Activated CD4-positive, alpha-beta T cell treated with anti-CD3 and anti-CD28 coated beads, Interleukin-2, amount 10 ng/mL, durations not matched to agents 24 days and 14 days (primary cell): ENCODE results near the gene PRTN3. TPM values are rescaled to one million over a fixed set of nuclear protein-coding genes. Genes with fewer than 3 reads are reported as not detected.
"Not testable (repeated sequence)": the region's sequence is repeated elsewhere in the genome, so short reads cannot be mapped to it uniquely, and the experiment has no call there.

Experiments used
- DNase-seq: peaks from one replicate; pipeline ENCODE4 v3.0.0; 2022
- H3K27ac Mint-ChIP-seq: one replicate; pipeline ENCODE4 v1.8.0; 2022; ENCODE audit warnings: mild to moderate bottlenecking, mixed read lengths
- H3K27me3 Mint-ChIP-seq: one replicate; pipeline ENCODE4 v1.8.0; 2022; ENCODE audit warnings: mixed read lengths
- H3K36me3 Mint-ChIP-seq: one replicate; pipeline ENCODE4 v1.8.0; 2022; ENCODE audit warnings: low read depth, mild to moderate bottlenecking, mixed read lengths
- H3K4me1 Mint-ChIP-seq: one replicate; pipeline ENCODE4 v1.8.0; 2021; ENCODE audit warnings: mixed read lengths
- H3K4me3 Mint-ChIP-seq: one replicate; pipeline ENCODE4 v1.8.0; 2022; ENCODE audit warnings: mild to moderate bottlenecking, moderate library complexity, mixed read lengths
- H3K9me3 Mint-ChIP-seq: one replicate; pipeline ENCODE4 v1.8.0; 2021; ENCODE audit warnings: mixed read lengths
- intact Hi-C: fragments of 100-400 bp; cut with micrococcal nuclease; formaldehyde crosslinking; loops from one replicate; pipeline ENCODE4 v1.15.1; 2023
- total RNA-seq: library from RNA; stranded (reverse); gene quantifications from 2 replicates; pipeline ENCODE4 v1.2.3, GENCODE V29; 2022

PRTN3 gene
- total RNA-seq, 1 donor from 2014 or later: not detected

DNA sequence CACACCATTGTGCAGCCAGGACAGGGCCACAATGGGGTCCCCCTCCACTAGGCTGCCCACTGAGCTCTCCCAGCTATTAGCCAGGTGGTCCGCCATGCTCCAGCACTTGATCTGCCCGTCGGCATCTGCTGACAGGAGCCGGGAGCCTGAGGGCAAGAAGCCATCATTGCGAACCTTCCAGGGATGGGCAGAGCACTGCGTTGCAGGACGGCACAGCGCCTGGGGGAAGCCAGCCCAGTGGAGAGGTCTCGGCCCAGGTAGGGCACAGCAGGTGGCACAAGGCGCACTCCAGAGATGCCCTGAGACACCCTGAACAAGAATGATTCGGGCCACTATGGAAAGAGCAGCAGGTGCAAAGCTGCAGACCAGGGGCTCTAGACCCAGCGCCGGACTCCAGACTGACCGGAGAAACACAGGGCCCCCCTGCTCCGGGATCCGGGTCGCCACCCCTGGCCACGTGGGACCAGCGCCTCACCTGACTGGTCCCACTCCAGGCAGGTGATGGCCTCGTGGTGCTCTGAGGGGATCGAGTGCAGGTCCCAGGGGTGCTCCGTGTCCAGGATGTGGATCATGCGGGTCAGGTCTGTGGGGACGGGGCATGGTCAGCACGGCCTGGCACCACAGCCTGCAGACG lies 49.0 kb downstream of the PRTN3 start:
- Mint-ChIP-seq H3K27me3 (no peaks in the 10 kb centered on the region), H3K4me3 (no peak overlapping the region), H3K27ac (no peak overlapping the region), H3K36me3 (peaks cover 17% of the 10 kb centered on the region), H3K9me3 (no peaks in the 10 kb centered on the region), H3K4me1 (peaks cover 16% of the 10 kb centered on the region)
- intact Hi-C loops: no loop called here
- DNase-seq: no peak

DNA sequence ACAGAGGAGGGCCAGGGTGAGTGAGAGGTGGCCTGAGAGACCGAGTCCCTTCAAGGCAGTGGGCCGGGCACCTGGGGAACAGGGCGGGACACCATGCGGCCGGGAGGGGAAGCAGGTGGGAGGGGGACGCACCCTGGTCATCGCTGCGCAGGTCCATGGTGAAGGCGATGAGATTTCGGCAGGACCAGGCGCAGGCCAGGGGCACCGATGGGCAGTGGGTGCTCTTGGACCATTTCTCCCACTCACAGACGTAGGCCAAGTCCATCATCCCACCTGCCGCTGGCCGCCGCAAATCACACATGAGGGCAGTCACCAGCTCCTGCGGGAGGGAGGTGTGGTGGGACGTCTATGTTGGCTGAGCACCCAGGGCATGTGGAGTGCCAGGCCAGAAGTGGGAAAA lies 50.0 kb downstream of the PRTN3 start:
- no peaks in the 10 kb centered on the region for H3K9me3 Mint-ChIP-seq
- H3K27ac Mint-ChIP-seq: peak overlapping the region; percentile 41
- no peak for DNase-seq
- no peaks in the 10 kb centered on the region for H3K27me3 Mint-ChIP-seq
- peaks cover 14% of the 10 kb centered on the region for H3K36me3 Mint-ChIP-seq
- H3K4me1 Mint-ChIP-seq: peaks cover 17% of the 10 kb centered on the region
- H3K4me3 Mint-ChIP-seq: peak overlapping the region; percentile 69
- intact Hi-C loops: no loop called here

GRCh38 chr19:891421-892200 lies 50.8 kb downstream of the PRTN3 start:
- peak overlapping the region; percentile 87 for H3K27ac Mint-ChIP-seq
- H3K4me3 Mint-ChIP-seq: peak overlapping the region; percentile 90
- H3K27me3 Mint-ChIP-seq, H3K9me3 Mint-ChIP-seq, intact Hi-C loops, DNase-seq: not testable (repeated sequence)
- peaks cover 17% of the 10 kb centered on the region for H3K4me1 Mint-ChIP-seq
- H3K36me3 Mint-ChIP-seq: peaks cover 16% of the 10 kb centered on the region

DNA sequence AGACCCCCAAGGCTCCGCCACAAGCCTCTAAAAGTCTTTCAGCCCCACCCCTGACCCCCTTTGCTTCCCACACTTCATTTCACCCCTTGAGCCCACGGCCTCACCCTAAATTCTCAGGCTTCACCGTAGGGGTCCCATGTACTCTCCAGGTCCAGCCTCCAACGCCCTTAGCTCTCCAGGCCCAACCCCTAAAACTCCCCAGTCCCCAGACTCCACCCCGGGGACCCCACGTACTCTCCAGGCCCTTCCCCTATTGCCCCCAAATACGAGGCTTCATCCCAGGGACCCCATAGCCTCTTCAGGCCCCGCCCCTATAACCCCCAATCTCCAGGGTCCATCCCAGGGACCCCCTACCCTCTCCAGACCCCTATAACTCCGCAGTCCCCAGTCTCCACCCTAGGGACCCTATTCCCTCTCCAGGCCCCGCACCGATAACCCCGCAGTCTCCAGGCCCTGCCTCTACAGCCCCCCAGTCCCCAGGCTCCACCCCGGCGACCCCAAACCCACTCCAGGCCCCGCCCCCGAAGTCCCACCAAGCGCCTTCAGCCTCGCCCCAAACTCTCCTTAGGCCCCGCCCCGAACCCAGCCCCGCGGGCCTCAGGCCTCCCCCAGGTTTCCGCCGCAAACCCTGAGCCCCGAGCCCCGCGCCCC lies 51.6 kb downstream of the PRTN3 start:
- Mint-ChIP-seq H3K27ac (peak overlapping the region; percentile 87), H3K4me1 (peaks cover 17% of the 10 kb centered on the region), H3K27me3 (no peaks in the 10 kb centered on the region), H3K36me3 (peaks cover 18% of the 10 kb centered on the region), H3K4me3 (peak overlapping the region; percentile 90), H3K9me3 (no peaks in the 10 kb centered on the region)
- DNase-seq: peak; percentile 73
- intact Hi-C loops: no loop called here

GRCh38 chr19:892894-893689 lies 52.3 kb downstream of the PRTN3 start, which contains the start of the genes MED16 and RNU6-9:
TSS of gene MED16 (minus strand) at chr19:893187. CDS start at chr19:891131, 2,056 bp downstream.
TSS of gene RNU6-9 (plus strand) at chr19:893484.
- intact Hi-C loops: loop anchor here (1.0 kb wide), 1 partner anchor 16 kb away; no protein-coding TSS in a partner anchor

DNA sequence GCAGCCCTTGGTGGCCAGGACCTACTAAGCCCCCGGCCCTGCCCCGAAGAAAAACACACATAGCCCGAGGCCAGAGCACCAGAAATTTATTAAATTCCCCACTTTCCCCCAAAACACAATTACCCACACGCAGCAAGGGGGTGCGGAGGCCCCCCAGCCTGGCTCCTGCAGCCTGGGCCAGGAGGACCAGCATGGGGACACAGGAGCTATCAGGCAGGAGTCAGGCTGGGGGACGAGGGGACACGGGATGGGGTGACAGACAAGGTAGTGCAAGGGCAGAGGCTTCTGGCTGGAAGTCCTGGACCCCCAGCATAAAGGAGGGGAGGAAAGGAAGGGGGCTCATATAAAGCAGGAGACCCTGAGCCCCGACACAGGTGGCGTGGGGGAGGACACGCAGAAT lies 55.6 kb downstream of the PRTN3 start:
- intact Hi-C loops: no loop called here
- DNase-seq: no peak
- H3K9me3 Mint-ChIP-seq: no peaks in the 10 kb centered on the region
- no peaks in the 10 kb centered on the region for H3K27me3 Mint-ChIP-seq
- peaks cover 24% of the 10 kb centered on the region for H3K36me3 Mint-ChIP-seq
- H3K27ac Mint-ChIP-seq: no peak overlapping the region
- H3K4me1 Mint-ChIP-seq: peaks cover 15% of the 10 kb centered on the region
- H3K4me3 Mint-ChIP-seq: no peak overlapping the region

More at GRCh38 chr19:892894-893689, 52.3 kb downstream of the PRTN3 start, which contains the start of the genes MED16 and RNU6-9:
- peak within 1 kb of the TSS; percentile 97 for H3K27ac Mint-ChIP-seq
- H3K36me3 Mint-ChIP-seq: peaks cover 20% of the 10 kb centered on the region
- peak; percentile 97 for DNase-seq
- peak within 1 kb of the TSS; percentile 91 for H3K4me3 Mint-ChIP-seq
- H3K27me3 Mint-ChIP-seq: no peaks in the 10 kb centered on the region
- no peaks in the 10 kb centered on the region for H3K9me3 Mint-ChIP-seq
- H3K4me1 Mint-ChIP-seq: peaks cover 17% of the 10 kb centered on the region

- DNase-seq: no peak
- H3K36me3 Mint-ChIP-seq: peaks cover 24% of the 10 kb centered on the region
- H3K27me3 Mint-ChIP-seq: no peaks in the 10 kb centered on the region
- H3K27ac Mint-ChIP-seq: no peak overlapping the region
- intact Hi-C loops: no loop called here
- no peak overlapping the region for H3K4me3 Mint-ChIP-seq
- H3K4me1 Mint-ChIP-seq: peaks cover 15% of the 10 kb centered on the region
- H3K9me3 Mint-ChIP-seq: no peaks in the 10 kb centered on the region
These were observed 56.2 kb downstream of the PRTN3 start for GRCh38 chr19:896999-897398.

DNA sequence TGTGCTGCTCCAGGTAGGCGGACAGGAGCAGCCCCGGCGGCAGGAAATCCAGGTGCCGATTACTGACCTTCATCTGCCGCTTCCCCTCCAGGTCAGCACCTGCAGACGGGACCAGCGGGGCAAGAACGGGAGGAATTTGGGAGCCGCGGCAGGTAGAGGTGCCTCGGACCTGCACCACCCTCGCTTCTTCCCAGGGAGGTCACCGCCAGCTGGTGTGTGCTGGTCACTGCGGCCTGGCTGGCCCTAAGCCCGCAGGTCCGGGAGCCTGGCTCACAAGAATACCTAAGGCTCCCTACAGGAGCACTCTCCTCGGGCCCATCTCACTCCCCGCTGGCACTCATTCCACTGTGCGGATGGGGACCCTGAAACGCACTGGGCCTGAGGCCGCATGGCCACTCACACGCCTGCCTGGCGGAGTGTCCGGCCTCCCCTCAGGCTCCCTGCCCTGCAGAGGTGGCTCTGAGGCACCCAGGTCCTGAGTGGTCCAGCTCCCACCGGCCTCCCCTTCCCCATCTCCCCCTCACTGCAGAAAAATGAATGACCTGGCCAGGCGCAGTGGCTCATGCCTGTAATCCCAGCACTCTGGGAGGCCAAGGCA lies 56.7 kb downstream of the PRTN3 start:
- Mint-ChIP-seq H3K27me3 (no peaks in the 10 kb centered on the region), H3K27ac (no peak overlapping the region), H3K4me1 (peaks cover 13% of the 10 kb centered on the region), H3K4me3 (no peak overlapping the region), H3K9me3 (no peaks in the 10 kb centered on the region), H3K36me3 (peaks cover 24% of the 10 kb centered on the region)
- no peak for DNase-seq
- intact Hi-C loops: no loop called here

Other genes starting within 250 kb of the PRTN3 start
- gene POLRMT, start 207.5 kb upstream of the PRTN3 start, total RNA-seq: 103 and 104 TPM in 2 replicates
- gene FGF22, start 201.1 kb upstream of the PRTN3 start, total RNA-seq: not detected in 2 replicates
- gene RNF126, start 177.8 kb upstream of the PRTN3 start, total RNA-seq: 109 and 110 TPM in 2 replicates
- 7.2 and 7.7 TPM in 2 replicates for gene FSTL3, start 164.6 kb upstream of the PRTN3 start, total RNA-seq
- gene PRSS57, start 145.5 kb upstream of the PRTN3 start, total RNA-seq: not detected in 2 replicates
- gene PALM, start 132.1 kb upstream of the PRTN3 start, total RNA-seq: 0.24 TPM in 1 of 2 replicates, not detected in the other
- gene MISP, start 89.9 kb upstream of the PRTN3 start, total RNA-seq: not detected in 2 replicates
- 789 and 832 TPM in 2 replicates for gene PTBP1, start 43.5 kb upstream of the PRTN3 start, total RNA-seq
- gene PLPPR3, start 19.0 kb upstream of the PRTN3 start, total RNA-seq: not detected in 2 replicates
- not detected in 2 replicates for gene AZU1, start 13.2 kb upstream of the PRTN3 start, total RNA-seq
- not detected in 2 replicates for gene ELANE, start 11.3 kb downstream of the PRTN3 start, total RNA-seq
- gene CFD, start 18.7 kb downstream of the PRTN3 start, total RNA-seq: 1.4 and 2.5 TPM in 2 replicates
- gene MED16, start 52.2 kb downstream of the PRTN3 start, total RNA-seq: 58.1 and 61.1 TPM in 2 replicates
- gene RNU6-9, start 52.5 kb downstream of the PRTN3 start, total RNA-seq: not detected in 2 replicates
- 86.8 and 91.5 TPM in 2 replicates for gene R3HDM4, start 72.2 kb downstream of the PRTN3 start, total RNA-seq
- gene KISS1R, start 76.3 kb downstream of the PRTN3 start, total RNA-seq: 12.9 and 16.8 TPM in 2 replicates
- gene ARID3A, start 85.0 kb downstream of the PRTN3 start, total RNA-seq: 35.6 and 36.6 TPM in 2 replicates
- 104 and 111 TPM in 2 replicates for gene WDR18, start 143.3 kb downstream of the PRTN3 start, total RNA-seq
- 0.07 TPM in 1 of 2 replicates, not detected in the other for gene GRIN3B, start 159.4 kb downstream of the PRTN3 start, total RNA-seq
- 154 and 156 TPM in 2 replicates for gene TMEM259, start 180.1 kb downstream of the PRTN3 start, total RNA-seq
- not detected in 2 replicates for gene RNU6-2, start 180.5 kb downstream of the PRTN3 start, total RNA-seq
- gene CNN2, start 185.6 kb downstream of the PRTN3 start, total RNA-seq: 112 TPM in 2 replicates
- 15.8 TPM in 2 replicates for gene ABCA7, start 199.1 kb downstream of the PRTN3 start, total RNA-seq
- gene ARHGAP45, start 226.2 kb downstream of the PRTN3 start, total RNA-seq: 176 and 183 TPM in 2 replicates